Amygdala (tissue), 56 donors: ENCODE results near the gene SREK1.
"Not testable (repeated sequence)": the region's sequence is repeated elsewhere in the genome, so short reads cannot be mapped to it uniquely, and the experiment has no call there.

Source experiments
- DNase-seq, 56 donors: peaks; one replicate each; lab custom pipeline; 2025; lab: John Stamatoyannopoulos, UW

The SREK1 gene

GRCh38 chr5:66144074-66144833, at the start of gene SREK1:
Gene SREK1, plus strand, starts transcription at chr5:66144300. Its CDS starts 77 bp downstream, at chr5:66144377.
- DNase-seq, result peak; percentile 62 to 96 (median 88)

GRCh38 chr5:66100851-66101250, 43.2 kb upstream of the SREK1 start:
- DNase-seq, result no peak

GRCh38 chr5:66113160-66113559, 30.9 kb upstream of the SREK1 start:
- DNase-seq, result no peak

- DNase-seq, result no peak
These were observed 25.8 kb upstream of the SREK1 start for GRCh38 chr5:66118304-66118703.

- DNase-seq, result no peak
These were observed 21.6 kb upstream of the SREK1 start for GRCh38 chr5:66122379-66123034.

- DNase-seq, result no peak
These were observed 15.0 kb upstream of the SREK1 start for GRCh38 chr5:66129144-66129543.

GRCh38 chr5:66130493-66130892, 13.6 kb upstream of the SREK1 start:
- no peak for DNase-seq

GRCh38 chr5:66134407-66134861, 9.7 kb upstream of the SREK1 start:
- no peak for DNase-seq

- DNase-seq, result no peak
These were observed 8.0 kb upstream of the SREK1 start for GRCh38 chr5:66136053-66136452.

- DNase-seq, result not testable (repeated sequence)
These were observed 7.2 kb upstream of the SREK1 start for GRCh38 chr5:66136944-66137343.

GRCh38 chr5:66138637-66139317, 5.3 kb upstream of the SREK1 start:
- DNase-seq, result no peak

- no peak for DNase-seq
These were observed 4.8 kb upstream of the SREK1 start for GRCh38 chr5:66139318-66139712.

- no peak for DNase-seq
These were observed 1.7 kb upstream of the SREK1 start for GRCh38 chr5:66142417-66142816.

GRCh38 chr5:66143473-66144073, 527 bp upstream of the SREK1 start:
- DNase-seq, result peak in 5 of 56 donors; percentile 2 to 63 (median 12)

GRCh38 chr5:66144834-66145390, 812 bp downstream of the SREK1 start:
- DNase-seq, result peak in 25 of 56 donors; percentile 40 to 89 (median 74)

- DNase-seq, result no peak
These were observed 1.6 kb downstream of the SREK1 start for GRCh38 chr5:66145737-66146136.

GRCh38 chr5:66149950-66150349, 5.8 kb downstream of the SREK1 start:
- DNase-seq, result no peak

- DNase-seq, result no peak
These were observed 6.9 kb downstream of the SREK1 start for GRCh38 chr5:66151030-66151429.

GRCh38 chr5:66151491-66151890, 7.4 kb downstream of the SREK1 start:
- DNase-seq, result no peak

- DNase-seq, result no peak
These were observed 12.9 kb downstream of the SREK1 start for GRCh38 chr5:66157046-66157445.

GRCh38 chr5:66161356-66161755, 17.3 kb downstream of the SREK1 start:
- no peak for DNase-seq
